Panc1 (cell line): Measurements from ENCODE around the gene VPS13A.

Source experiments
- CTCF ChIP-seq: fragments of 450-650 bp; IDR thresholded peaks from 2 replicates; pipeline ENCODE4 v1.5.1; 2017; ENCODE audit warnings: mild to moderate bottlenecking
- POLR2AphosphoS5 ChIP-seq: IDR thresholded peaks from 2 replicates; pipeline ENCODE4 v1.6.1; 2012; ENCODE audit warnings: mild to moderate bottlenecking, low read depth, low read length, moderate library complexity

GRCh38 chr9:77469515-77470231 lies 292.3 kb downstream of the VPS13A start:
- TF ChIP-seq POLR2AphosphoS5: no peak
- no peak for TF ChIP-seq CTCF
